COLO829 (cell line): ENCODE results near the gene DLG5.
A peak's percentile ranks its signal among the peaks of the same experiment; 100 is the strongest.

ENCODE experiments used
- DNase-seq: peaks from one replicate; pipeline ENCODE4 v3.0.0; 2012; ENCODE audit warnings: low spot score

DLG5 gene

DNA sequence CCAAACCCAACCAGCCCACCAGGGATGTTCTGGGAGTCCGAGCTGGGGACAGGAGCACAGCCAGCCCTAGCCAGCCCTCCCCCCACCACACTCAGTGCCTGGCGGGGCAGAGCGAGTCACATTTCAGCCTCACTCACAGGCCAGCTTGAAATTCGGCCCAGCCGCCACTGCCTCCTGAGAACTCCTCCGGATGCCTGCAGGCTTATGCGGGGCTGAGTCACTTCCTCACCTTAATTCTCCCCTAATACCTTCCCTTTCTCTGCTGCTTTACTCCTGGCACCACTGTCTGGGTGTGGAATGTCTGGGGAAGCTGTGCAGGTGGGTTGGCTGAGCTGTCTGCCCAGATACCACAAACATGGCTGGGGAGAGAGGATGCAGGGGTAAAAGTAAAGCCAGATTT is 22.6 kb upstream of the DLG5 start:
- no peak for DNase-seq

DNA sequence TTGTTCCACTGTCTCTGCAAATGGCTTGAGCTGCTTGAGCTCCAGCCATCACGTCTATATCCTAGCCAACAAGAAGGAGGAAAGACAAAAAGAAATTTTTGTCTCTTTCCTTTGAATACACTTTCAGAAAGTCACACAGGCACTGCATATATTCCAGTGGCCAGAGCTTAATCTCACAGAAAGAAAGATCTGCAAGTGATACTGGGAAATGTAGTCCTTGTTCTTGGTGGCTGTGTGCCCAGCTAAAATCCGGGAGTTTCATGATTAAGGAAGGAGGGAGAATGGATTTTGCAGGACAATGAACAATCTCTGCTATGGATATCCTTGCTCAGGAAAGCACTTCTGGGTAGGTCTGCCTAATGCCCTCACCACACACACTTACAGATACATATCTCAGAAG is 19.5 kb upstream of the DLG5 start:
- DNase-seq: no peak

DNA sequence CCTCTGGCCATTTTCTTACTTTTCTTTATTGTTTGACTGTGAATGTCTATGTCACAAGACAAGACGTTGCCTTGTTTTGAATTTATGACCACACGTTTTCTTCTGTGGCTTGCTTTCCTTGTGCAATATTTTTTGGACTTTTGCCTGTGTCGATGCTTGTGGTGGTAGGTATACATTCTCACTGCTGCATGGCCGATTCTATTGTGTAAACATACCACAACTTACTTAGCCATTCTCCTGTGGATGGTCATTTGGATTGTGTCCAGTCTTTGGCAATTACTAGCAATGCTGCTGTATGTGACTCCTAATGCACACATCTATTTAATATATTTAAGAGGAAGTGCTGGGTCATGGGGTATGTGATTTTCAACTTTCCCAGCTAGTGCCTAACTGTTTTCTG is 18.0 kb upstream of the DLG5 start:
- no peak for DNase-seq

DNA sequence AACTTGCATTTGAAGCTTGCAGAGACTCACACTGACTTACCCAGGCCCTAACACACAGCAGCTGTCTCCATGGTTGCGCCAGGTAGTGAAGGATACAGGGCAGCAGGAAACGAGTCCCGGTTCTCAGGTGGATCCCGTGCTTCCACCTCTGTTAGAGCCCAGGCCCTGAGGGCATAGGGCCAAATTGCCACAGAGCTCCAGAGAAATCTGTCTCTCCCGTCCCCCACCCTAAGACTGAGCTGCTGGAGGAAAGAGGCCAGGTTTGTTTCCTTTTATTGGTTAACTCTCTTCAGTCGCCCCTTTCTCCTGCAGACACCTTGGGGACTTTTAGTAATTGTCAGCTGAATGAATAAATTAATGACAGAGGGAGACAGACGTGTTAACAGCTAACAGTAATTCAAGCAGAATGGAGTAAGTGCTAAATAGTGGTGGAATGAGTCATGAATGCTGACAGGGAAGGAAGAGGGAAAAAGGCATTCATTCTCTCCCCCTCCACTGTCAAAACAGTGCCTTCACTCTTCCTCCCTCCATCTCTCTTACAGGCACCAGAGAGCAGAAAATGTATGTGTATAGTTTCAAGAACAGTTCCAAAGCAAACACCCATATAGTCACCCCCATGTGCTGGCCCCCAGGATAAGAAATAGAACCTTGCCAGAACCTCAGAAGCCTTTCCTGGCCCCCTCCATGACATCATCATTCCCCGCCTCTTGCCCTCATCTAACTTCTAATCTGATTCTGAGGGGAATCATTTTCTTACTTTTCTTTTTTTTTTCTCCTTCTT is 16.8 kb upstream of the DLG5 start:
- peak; percentile 38 for DNase-seq

DNA sequence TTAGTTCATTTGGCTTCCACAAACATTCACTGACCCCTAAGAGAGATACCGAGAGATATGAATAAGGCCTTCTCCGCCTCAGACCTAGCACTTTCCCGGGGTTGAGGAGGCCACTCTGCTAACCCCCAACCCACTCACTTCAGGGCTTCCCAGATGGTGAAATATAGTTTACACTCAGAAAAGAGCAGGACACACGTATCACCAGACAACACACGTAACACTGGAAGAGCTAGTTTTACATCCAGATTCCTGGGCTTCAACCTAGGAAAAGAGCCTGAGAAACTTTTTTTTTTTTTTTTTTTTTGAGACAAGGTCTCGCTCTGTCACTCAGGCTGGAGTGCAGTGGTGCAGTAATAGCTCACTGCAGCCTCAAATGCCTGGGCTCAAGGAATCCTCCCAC is 15.2 kb upstream of the DLG5 start:
- no peak for DNase-seq

DNA sequence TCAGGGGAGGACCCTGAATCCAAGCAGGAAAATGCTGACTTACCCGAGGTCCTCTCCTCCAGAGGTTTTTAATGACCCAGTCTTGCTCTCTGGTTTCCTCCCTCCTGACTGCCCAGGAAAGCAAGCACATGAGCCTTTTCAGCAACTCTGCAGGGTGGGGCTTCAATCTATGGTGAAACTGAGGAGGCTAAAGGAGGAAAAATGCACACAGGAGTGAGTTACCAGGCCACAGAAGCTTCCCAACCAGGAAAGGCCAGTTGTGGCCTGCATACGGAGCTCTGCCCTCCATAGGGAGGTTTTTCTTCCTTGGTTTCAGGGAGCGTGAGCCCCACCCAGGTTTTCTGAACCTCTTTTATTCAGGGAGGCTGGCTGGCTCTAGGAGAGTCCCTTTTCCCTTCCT is 14.1 kb upstream of the DLG5 start:
- no peak for DNase-seq

DNA sequence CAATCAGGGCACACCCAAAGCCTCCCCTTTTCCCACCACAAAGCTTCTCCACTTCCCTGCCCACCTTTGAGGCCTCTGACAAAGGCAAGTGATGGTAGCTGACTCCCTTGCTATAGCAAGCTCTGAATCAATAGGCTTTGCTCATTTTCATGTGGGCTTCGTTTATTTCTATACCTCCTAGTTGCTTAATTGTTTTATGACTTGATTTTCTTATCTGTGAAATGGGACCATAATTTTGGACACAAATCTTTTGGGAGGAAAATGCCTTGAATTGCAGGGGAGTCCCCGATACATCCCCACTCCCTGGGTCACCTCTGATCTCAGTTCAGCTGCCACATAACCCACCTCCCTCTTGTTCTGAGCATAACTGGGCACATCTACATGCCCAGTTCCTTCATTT is 13.7 kb upstream of the DLG5 start:
- DNase-seq: no peak

DNA sequence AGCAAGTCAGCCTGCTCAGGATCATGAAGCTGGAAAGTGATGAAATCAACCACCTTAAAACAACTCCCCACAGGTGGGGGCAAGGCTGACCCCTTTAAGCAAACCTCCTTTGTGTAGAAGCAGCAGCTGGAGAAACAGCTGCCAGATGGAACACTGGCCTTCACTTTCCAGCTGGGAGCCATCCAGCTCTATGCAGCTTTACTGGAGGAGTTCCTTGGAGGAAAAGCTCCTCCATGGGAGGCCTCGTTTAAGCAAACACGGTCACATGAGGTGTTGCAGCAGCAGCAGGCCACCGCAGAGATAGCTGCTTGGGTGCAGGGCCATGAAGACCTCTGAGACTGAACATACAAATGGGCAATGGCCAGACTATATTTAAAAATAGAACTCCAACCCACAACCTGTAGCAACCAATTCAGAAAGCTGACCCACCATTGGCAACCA is 13.0 kb upstream of the DLG5 start:
- DNase-seq: no peak

DNA sequence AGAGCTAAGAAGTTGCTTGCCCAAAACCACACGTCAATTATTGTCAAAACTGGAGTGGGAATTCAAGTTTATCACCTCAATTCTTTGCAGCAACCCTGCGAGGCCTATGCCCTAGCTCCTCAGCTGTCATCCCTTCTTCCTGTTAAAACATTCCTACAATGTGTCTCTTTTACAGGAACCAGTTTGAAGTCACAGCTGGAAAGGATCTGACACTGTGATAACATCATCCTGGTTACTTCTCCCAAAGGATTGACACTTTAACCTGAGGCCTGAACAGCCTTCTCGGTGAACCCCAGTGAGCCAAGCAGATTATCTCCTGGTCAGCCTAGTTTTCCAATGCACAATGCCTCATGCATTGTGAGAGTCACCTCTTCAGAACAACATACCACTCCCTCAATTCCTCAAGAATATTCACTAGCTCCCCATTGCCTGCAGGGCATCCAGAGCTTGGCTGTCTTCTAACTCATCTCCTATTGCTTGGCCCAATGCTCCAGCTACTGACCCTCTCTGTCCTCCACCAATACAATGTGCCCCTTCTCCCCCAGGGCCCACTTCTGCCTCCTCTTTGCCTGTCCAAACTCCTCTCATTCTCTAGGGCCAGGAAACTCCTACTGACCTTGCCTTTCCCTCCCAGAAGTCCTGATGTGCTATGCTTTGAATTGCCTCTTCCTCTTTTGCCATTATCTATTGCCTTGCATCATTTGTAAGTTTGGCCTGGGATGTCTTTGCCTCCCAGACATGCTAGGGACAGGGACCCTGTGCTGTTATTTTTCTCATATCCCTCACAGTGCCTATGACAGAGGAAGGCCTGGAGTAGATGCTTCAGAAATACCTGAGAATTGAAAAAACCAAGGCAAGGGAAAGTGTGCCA is 10.4 kb upstream of the DLG5 start:
- no peak for DNase-seq

DNA sequence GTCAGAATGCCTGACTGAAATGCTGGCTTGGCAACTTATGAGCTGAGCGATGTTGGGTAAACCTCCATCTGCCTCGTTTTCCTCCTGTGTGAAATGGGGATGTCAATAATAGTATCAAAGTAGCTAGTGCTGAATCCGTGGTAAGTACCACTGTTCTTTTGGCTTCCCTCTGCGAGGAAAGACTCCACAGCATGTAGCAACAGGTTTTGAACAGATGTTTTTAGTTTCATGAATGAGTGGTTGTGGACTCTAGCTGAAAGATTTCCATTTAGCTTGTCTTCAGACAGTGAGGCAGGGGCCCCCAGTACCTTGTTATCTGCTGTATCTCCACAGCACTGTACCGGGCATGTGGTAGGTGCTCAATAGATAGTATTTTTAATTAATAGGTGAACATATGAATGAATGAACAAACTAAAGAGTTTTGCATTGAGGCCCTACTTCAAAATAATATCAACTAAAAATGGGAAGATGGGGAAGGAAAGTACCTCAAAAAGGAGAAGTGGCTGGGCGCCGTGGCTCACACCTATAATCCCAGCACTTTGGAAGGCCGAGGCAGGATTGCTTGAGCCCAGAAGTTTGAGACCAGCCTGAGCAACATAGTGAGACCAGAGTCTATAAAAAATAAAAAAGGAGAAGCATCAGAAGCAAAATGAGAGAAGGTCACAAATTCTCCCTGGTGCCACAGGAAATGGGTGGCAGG is 5.6 kb upstream of the DLG5 start:
- no peak for DNase-seq

DNA sequence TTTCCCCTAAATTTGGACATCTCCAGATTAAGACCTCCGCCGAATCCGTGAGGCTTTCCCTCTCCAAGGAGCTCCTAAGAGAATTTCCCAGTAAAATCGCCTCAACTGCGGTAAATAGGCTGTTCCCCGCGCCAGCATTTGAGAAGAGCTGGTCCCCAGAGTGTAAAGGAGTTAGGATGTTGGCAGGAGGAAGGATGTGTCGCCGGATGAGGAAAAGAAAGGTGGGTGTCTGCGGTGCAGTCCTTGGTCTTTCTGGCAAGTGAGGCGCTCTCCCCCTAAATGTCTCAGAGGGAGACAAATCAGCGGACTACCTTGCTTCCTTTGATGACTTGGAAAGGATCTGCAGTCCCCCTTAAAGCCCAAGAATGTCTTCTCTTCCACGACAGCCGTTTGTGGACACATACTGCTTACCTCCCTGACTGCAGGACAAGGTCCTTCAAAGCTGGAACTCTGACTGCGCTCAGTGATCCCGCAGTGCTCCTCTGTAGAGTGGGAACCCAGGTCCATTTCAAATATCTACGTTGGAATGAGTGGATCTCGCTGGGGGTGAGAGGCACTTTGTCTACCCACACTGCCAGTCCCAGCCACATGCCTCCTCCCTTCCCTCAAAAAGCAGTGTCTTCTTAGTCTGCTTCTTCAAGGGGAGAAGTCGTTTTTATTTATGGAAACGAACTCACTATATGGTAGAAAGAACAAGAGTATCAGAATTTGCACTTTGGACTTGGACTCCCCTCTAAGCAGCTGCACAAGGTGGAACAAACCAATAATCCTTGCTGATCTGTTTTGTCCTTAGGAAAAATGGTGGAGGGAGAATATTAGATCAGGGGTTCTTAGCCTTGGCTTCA is 1.1 kb upstream of the DLG5 start:
- DNase-seq: no peak

DNA sequence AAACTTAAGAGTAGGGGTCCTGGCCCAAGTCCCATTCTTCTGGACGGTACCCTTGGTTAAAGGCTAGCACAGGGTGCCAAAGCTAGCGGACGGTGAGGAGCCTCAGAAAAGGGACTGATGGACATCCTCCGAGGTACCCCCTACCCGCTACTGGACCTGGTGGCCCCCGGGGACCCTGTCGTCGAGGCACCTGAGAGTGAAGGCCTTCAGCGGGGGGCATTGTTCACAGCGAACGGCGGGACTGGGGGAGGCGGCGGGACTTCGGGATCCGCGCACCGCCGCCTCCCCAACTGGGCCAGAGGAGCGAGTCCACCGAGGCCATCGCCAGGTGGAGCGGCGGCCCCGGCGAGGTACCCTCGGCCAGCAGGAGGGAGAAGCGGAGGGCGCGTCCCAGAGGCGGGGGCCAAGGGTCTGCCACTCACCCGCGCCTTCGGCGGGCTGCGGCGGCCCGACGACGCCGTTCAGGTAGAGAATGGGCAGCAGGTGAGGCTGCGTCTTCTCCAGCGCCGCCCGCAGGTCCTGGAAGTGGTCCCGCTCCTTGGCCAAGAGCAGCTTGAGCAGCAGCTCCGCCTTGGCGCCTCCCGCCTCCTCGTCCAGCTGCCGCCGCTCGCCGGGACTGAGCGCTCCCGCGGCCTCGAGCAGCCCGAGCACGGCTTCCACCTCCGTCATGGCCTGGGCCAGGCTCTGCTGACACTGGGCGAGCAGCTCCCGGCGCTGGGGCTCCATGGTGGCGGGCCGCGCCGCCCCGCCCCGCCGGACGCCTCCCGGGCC is 575 bp downstream of the DLG5 start:
- no peak for DNase-seq

DNA sequence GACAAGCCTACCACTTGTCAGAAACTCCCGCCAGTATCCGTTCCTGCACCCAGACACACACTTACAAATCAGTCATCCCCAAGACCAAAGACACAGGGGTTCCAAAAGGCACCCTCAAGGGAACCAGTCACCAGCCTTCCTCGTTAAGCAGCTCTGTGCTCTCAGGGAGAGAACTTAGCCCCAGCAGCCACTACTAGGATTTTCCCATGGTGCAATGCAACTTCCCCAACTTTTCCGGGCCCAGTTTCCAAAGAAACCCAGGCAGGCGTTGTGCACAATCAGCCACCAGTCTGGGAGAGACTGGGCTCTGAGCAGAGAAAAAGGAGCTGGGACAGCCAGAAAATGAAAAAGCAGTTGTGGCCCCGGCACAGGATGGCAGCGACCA is 1.2 kb downstream of the DLG5 start:
- no peak for DNase-seq

DNA sequence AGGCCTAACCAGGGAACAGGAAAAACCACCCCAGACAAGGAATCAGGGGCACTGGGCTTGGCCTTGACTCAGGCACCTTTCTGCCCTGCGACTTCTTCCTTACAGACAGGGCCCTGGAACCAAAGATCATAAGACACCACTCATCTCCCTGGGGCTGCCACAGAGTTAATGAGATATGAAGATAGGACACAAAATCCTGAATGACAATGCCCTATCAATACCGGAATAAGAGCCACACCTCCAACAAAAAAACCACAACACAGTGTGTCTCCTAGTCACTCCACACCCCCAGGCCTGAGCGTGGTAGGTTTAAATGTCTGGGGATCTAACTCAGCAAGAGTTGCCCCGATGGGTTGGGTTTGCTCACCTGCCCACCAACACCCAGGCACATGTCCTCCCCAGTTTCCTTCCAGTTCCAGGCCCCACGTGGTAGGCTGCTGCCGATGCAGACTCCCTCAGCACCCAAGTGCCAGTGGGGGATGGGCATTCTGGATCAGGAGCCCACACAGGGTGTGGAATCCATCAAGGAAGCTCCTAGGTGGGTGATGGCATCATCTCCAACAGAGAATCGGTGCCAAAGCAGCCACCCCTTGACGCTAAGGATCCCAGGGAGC is 3.9 kb downstream of the DLG5 start:
- no peak for DNase-seq

DNA sequence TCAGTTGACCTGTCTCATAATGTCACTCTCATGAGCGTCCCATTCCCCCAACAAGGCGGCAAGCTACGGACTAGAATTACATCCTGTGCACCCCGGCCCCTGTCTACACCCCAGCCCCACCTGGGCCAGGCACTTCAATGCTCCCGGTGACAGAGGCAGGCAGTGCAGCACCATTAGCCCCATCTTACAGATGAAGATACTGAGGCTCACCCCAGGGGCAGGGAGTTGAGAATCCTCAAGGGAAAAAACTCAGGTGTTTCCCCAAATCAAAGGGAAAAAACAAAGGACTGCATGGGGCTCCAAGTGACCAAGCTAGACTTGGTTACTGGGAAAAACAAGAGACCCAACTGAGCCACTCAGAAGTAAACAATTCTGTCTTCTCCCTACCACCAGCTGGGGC is 4.5 kb downstream of the DLG5 start:
- DNase-seq: no peak

DNA sequence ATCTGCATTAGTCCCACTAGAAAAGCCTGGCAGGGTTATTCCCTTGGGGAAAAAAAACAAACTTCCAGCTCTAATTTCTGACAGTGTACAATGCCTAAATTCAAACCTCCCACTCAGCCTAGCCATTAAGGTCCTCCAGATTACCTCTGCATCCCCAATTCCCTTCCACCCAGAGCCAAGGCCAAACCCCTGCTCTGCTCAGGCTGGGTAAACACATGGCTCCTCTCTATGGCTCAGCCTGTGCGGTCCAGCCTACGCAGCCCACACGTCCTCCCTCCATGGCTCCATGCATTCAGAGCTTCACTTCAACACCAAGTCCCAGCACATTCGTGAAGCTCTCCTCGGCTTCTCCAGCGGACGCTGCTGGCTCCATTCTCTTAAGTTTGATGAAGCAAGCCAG is 5.2 kb downstream of the DLG5 start:
- DNase-seq: no peak

DNA sequence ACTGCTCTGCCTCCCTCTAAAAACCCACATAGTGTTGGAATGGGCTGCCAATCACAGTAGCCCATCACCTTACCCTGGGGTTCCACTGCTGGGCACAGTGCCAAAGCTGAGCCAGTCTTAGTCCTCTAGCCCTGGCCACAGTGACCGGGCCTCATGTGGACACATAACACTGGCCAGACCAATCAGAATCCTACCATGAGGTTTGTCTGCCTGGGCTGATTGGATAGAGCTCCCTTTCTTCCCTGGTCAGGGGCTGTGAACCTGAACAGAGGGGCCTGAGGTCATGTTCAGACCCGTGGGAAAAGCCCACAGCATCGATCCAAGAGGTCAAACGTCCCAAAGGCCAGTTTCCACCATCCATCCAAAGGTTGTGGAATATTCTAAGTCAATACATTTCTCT is 6.1 kb downstream of the DLG5 start:
- no peak for DNase-seq

DNA sequence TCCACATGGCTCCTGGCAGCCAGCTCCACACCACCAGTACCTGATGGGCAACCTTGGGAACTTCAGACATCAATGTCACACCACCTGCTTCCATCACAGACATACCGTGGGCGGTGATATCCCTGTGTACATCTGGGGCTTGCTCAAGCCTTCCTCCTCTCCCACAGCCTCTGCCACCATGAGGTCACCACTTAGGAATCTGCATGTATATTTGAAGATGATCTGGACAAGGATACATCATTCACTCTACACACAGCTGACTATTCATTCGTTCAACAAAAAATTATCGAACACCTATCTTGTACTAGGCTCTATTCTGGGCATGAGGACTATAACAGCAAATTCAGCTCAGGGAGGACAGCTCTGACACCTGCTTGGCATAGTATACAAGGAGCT is 6.8 kb downstream of the DLG5 start:
- peak; percentile 28 for DNase-seq

DNA sequence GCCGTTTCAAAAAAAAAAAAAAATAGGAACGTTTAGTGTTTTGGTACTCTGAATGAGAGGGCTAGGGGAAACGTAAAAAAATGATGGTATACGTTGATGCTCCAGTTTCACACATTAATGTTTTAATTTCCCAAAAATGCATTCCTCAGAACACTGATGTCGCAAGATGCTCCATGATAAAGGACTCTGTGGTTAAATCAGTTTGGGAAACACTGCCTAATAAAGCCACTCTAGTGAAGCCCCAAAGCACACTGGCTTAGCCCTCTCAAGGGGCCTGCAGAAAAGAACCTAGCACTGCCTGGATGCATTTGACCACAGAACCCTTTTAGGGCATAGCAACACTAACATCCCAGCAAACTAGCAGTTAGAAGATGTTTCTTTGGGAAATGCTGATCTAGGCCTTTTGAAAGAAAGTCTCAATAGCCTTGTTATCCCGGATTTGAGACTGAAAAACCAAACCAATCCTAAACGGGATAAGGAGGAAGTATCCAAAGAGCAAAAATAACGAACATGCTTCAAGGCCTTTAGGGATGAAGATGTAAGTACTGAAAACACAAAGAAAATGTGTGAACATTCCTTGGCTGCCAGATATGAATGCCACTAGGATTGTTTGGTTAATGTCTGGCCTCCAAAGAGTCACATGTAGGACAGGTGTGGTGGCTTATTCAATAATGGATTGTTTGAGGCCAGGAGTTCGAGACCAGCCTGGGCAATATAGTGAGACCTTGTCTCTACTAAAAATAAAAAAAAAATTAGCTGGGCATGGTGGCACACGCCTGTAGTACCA is 11.0 kb downstream of the DLG5 start:
- no peak for DNase-seq

DNA sequence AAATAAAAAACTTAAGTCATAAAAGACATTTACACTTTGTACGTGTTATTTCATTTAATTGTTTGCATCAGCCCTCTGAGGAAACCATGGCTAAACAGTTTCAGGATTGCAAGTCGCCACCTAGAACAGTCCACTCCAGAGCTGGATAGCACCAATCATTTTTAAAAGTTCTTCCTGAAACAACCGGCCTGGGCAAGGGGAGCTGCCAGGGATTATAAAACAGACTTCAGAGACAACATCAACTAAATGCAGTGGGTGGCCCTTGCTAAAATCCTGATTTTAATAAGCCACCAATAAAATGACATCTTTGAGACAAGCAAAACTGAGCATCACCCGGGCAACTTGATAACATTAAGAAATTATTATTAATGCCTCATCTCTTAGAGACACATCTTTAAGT is 13.5 kb downstream of the DLG5 start:
- DNase-seq: no peak
